SK-N-SH treated with all-trans-retinoic acid at 6 μM for 48 hours (cell line): ENCODE results near the gene CHRM1.

Experiments used
- ARNTL ChIP-seq: fragments of 450-650 bp; formaldehyde crosslinking; IDR thresholded peaks from 2 replicates; pipeline ENCODE4 v1.5.0; 2020; ENCODE audit warnings: low read depth, mild to moderate bottlenecking, moderate library complexity, borderline replicate concordance
- BACH2 ChIP-seq: fragments of 250-450 bp; sonication (Bioruptor Pico); IDR thresholded peaks from 2 replicates; pipeline ENCODE4 v1.9.0; 2021; ENCODE audit warnings: mild to moderate bottlenecking, borderline replicate concordance
- ISL1 ChIP-seq: fragments of 250-450 bp; sonication (Bioruptor Pico); IDR thresholded peaks from 2 replicates; pipeline ENCODE4 v2.1.2; 2022; ENCODE audit warnings: mild to moderate bottlenecking, moderate library complexity
- PPARA ChIP-seq: fragments of 250-450 bp; sonication (Bioruptor Pico); IDR thresholded peaks from 2 replicates; pipeline ENCODE4 v1.5.0; 2020; ENCODE audit warnings: mild to moderate bottlenecking, borderline replicate concordance
- RARB ChIP-seq: fragments of 250-450 bp; sonication (Bioruptor Pico); IDR thresholded peaks from 2 replicates; pipeline ENCODE4 v1.8.0; 2021; ENCODE audit warnings: mild to moderate bottlenecking, moderate library complexity
- TOX ChIP-seq: fragments of 250-450 bp; sonication (Bioruptor Pico); IDR thresholded peaks from 2 replicates; pipeline ENCODE4 v1.8.0; 2021; ENCODE audit warnings: mild to moderate bottlenecking, moderate library complexity, borderline replicate concordance
- ZFP30 ChIP-seq: fragments of 450-650 bp; formaldehyde crosslinking; IDR thresholded peaks from 2 replicates; pipeline ENCODE4 v1.5.0; 2022; ENCODE audit warnings: mild to moderate bottlenecking, moderate library complexity
- ZNF565 ChIP-seq: fragments of 450-650 bp; formaldehyde crosslinking; conservative IDR thresholded peaks from 2 replicates; pipeline ENCODE4 v1.5.0; 2020; ENCODE audit warnings: low read depth, mild to moderate bottlenecking, moderate library complexity
- ZNF70 ChIP-seq: fragments of 450-650 bp; formaldehyde crosslinking; IDR thresholded peaks from 2 replicates; pipeline ENCODE4 v1.5.0; 2020; ENCODE audit warnings: mild to moderate bottlenecking, moderate library complexity
- ZNF8 ChIP-seq: fragments of 450-650 bp; formaldehyde crosslinking; IDR thresholded peaks from 2 replicates; pipeline ENCODE4 v1.5.0; 2020; ENCODE audit warnings: mild to moderate bottlenecking, moderate library complexity

DNA sequence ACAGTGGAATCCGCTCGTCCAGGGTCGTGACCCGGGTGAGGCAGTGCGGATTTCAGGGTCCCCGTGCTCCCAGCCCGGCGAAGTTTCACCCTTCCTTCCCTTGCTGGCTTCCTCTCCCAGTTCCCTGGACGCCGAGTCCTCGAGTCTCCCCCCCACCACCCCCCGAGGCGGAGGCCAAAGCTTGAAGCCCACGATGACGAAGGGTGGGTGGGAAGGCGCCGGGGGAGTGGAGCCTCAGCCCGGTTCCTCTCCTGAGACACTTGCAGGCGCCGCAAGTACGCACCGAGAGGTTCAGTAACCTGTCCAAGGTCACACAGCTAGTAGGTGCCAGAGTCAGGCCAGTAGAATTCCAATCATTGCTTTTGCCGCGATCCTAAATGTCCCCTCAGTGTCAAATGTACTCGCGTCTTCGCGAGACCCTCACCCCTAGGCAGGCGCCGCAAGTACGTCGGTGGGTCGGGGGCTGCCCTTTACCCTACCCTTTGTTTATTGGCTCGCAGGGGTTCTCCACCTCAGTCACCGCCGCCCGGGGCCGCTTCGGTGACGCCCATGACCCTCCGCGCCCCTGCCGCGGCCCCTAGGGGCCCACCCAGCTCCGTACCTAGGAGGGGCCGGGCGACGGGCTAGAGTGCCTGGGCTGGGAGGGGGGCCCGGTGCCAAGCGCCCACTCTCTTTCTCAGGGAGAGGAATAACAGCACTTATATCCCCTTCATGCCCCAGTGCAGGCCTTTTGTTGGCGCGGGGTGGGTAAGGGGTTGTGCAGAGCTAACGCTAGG is 5.7 kb upstream of the CHRM1 start:
- TF ChIP-seq ZNF70 (CRISPR knock-in tag), result no peak
- no peak for TF ChIP-seq ZNF8 (CRISPR knock-in tag)
- no peak for TF ChIP-seq TOX (CRISPR knock-in tag)
- no peak for TF ChIP-seq ARNTL (CRISPR knock-in tag)
- no peak for TF ChIP-seq ZFP30
- no peak for TF ChIP-seq ZNF565 (CRISPR knock-in tag)
- no peak for TF ChIP-seq PPARA (CRISPR knock-in tag)
- TF ChIP-seq RARB (CRISPR knock-in tag), result no peak
- TF ChIP-seq BACH2 (CRISPR knock-in tag), result no peak
- TF ChIP-seq ISL1 (CRISPR knock-in tag), result no peak
